OCI-M2 (cell line): ENCODE data around the gene IQCE.

Experiments
- DNase-seq: peaks from one replicate; lab custom pipeline; 2025; ENCODE audit not compliant: unreplicated experiment; lab: John Stamatoyannopoulos, UW

The IQCE gene, protein sequence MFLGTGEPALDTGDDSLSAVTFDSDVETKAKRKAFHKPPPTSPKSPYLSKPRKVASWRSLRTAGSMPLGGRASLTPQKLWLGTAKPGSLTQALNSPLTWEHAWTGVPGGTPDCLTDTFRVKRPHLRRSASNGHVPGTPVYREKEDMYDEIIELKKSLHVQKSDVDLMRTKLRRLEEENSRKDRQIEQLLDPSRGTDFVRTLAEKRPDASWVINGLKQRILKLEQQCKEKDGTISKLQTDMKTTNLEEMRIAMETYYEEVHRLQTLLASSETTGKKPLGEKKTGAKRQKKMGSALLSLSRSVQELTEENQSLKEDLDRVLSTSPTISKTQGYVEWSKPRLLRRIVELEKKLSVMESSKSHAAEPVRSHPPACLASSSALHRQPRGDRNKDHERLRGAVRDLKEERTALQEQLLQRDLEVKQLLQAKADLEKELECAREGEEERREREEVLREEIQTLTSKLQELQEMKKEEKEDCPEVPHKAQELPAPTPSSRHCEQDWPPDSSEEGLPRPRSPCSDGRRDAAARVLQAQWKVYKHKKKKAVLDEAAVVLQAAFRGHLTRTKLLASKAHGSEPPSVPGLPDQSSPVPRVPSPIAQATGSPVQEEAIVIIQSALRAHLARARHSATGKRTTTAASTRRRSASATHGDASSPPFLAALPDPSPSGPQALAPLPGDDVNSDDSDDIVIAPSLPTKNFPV

GRCh38 chr7:2558629-2559282 is at the start of gene IQCE:
Gene IQCE (plus strand): TSS chr7:2558979. CDS start chr7:2559182, 203 bp downstream.
- DNase-seq: peak; percentile 20

DNA sequence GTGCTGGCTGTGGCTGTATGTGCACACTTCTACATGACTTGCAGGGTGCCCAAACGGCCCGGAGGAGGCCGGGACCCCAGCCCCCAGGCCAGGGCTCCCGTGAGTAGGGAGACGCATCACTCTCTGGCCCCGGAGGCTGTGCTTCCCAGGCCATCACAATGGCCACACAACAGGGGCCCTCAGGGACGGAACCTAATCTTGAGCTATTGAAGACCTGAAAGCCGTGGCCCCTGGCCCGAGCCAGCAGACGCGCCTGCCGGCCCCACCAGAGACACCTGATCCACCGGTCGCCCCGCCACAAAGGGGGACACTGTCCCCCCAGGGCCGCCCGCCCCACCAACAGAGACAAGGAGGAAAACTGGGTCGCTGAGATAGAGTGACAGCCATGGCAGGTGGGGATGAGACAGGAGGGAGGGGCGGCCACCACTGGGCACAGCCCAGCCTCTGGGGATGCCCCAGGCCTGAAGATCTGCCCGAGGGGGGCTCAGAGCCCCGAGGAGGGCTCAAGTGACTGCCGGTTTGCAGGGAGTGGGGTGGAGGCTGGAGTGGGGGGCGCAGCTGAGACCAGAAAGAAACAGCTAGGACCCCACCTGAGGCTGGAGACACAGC is 49.4 kb upstream of the IQCE start:
- DNase-seq: no peak

DNA sequence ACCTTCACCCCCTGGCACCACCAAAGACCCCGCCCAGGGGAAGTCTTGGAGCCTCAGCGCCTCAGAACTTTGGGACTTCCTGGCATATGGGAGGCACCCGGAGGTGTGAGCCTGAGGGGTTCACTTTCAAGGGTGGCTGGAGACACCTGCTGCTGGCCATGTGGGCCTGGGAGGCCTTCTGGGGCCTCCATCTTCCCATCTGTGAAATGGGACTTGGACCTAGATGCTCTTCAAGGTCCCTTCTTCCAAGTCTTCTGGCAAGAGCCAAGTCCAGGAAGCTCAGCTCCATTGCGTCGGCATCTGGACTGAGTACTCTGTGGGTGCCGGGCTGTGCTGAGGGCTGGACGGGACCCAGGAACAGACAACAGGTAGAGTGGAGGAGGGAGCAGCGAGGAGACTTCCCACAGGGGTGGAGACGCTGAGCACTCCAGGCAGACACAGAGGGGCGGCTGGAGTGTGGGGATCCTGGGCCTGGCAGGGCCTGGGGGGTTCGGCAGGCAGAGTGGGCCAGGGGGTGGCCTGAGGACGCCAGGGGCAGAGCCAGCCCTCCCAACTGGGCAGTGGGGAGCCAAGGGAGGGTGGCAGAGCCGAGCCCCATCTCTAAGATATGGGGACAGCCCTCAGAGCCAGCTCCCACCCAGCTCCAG is 48.5 kb upstream of the IQCE start:
- no peak for DNase-seq

- DNase-seq: peak; percentile 9
Measured at GRCh38 chr7:2510909-2511768, 47.6 kb upstream of the IQCE start.

GRCh38 chr7:2511769-2512168 is 47.0 kb upstream of the IQCE start:
- DNase-seq: no peak

DNA sequence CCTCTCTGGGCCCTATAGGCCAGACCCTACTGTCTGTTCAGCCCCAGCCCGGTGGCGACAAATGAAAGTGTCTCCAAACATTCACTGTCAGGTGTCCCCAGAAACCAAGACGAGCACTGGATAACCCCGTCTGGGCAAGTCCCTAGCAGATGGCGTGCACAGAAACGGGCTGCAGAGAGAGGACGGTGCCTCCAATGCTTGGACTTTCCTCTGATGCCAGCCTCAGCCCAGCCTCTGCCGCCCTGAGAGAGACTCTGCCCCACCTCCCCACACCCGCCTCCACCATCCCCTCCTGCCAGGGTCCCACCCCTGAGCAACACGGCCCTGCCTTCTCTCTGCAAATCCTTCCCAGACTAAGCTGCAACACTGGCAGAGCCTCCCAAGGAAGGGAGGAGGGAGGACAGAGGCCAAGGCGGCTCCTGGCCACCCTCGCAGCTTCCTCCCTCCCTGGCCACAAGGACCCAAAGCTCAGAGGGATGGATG is 46.6 kb upstream of the IQCE start:
- no peak for DNase-seq

GRCh38 chr7:2512713-2513112 is 46.1 kb upstream of the IQCE start:
- DNase-seq: no peak

GRCh38 chr7:2513702-2514101 is 45.1 kb upstream of the IQCE start:
- DNase-seq: no peak

- DNase-seq: no peak
Measured at GRCh38 chr7:2514473-2515423, 44.0 kb upstream of the IQCE start.

- DNase-seq: no peak
Measured at GRCh38 chr7:2515424-2516193, 43.2 kb upstream of the IQCE start.

GRCh38 chr7:2516194-2516555 is 42.6 kb upstream of the IQCE start:
- DNase-seq: no peak

DNA sequence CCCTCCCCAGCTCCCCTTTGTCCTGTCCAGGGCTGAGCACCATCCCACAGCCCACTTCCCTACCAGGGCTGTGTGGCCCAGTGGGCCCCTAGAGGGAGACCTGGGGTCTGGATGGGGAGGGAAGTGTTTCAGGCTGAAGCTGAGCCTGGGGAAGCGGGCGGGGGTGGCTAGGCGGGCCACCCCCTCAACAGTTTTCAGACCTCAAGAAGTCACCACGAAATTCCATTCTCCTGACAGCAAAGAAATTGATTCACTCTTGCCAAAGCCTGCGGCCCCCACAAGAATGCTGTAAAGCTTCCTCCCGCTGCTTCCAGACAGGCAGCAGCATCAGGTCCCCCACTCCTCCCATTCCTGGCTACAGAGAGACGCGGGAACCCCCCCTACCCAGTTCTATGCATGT is 41.8 kb upstream of the IQCE start:
- DNase-seq: no peak

GRCh38 chr7:2517678-2518507 is 40.9 kb upstream of the IQCE start:
- no peak for DNase-seq

- no peak for DNase-seq
Measured at GRCh38 chr7:2518737-2519118, 40.1 kb upstream of the IQCE start.

- DNase-seq: peak; percentile 27
Measured at GRCh38 chr7:2519119-2519930, 39.5 kb upstream of the IQCE start, which contains the start of gene LFNG. Gene LFNG (plus strand): TSS chr7:2519774. CDS start chr7:2519862, 88 bp downstream.

GRCh38 chr7:2520131-2520760 is 38.5 kb upstream of the IQCE start:
- DNase-seq: no peak
